Measurements from ENCODE around the gene CIROP. TPM values are rescaled to one million over a fixed set of nuclear protein-coding genes. Genes with fewer than 3 reads are reported as not detected.

Gene CIROP
- total and polyA plus RNA-seq, 2 donors (not counting 1 experiment from before 2014, with no cell fraction given), result 0.09 to 0.17 TPM

DNA sequence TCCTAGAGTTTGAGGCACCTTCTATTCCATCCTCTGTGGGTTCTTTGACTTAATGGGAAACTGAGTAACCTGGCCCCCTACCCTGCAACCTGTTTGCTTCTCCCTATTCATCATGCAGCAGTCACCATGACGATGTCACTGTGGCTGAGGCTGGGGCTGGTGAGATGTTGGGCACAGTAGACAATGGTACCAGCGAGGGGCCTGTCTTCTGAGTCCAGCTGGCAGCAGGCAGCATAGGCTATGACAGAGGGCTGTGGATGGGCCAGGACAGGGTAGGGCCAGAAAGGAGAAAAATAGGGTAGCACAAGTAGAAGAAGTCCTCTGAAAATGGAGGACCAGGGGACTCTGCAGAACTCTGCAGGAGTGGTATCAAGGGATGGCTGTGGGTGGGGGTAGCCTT, 2.0 kb downstream of the CIROP start:
- TF ChIP-seq, protein P1, sequence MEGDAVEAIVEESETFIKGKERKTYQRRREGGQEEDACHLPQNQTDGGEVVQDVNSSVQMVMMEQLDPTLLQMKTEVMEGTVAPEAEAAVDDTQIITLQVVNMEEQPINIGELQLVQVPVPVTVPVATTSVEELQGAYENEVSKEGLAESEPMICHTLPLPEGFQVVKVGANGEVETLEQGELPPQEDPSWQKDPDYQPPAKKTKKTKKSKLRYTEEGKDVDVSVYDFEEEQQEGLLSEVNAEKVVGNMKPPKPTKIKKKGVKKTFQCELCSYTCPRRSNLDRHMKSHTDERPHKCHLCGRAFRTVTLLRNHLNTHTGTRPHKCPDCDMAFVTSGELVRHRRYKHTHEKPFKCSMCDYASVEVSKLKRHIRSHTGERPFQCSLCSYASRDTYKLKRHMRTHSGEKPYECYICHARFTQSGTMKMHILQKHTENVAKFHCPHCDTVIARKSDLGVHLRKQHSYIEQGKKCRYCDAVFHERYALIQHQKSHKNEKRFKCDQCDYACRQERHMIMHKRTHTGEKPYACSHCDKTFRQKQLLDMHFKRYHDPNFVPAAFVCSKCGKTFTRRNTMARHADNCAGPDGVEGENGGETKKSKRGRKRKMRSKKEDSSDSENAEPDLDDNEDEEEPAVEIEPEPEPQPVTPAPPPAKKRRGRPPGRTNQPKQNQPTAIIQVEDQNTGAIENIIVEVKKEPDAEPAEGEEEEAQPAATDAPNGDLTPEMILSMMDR (conservative IDR thresholded peaks at IDR 0.05 in 1 of 2, IDR thresholded peaks at IDR 0.05 in 1 of 2; ENCODE audit: low read depth in 1 of 2, low read length in 2 of 2), result no peak
- no peak for TF ChIP-seq EZH2 (IDR thresholded peaks at IDR 0.05; ENCODE audit: low read length, missing control alignments)
- Histone ChIP-seq H3K4me3 (replicated peaks in 1 of 4; ENCODE audit: control extremely low read depth in 1 of 4, insufficient read depth in 1 of 4, low read depth in 3 of 4, low read length in 4 of 4) (no peak overlapping the region), H3K9ac (ENCODE audit: insufficient read depth, low read length) (no peak overlapping the region), H3K9me3 (ENCODE audit: control insufficient read depth, insufficient read depth, low read depth, low read length) (no peaks in the 10 kb centered on the region), H3K4me2 (ENCODE audit: extremely low read depth, insufficient read depth, low read length) (no peak overlapping the region), H2AFZ (ENCODE audit: low read length) (no peak overlapping the region), H3K27ac (ENCODE audit: insufficient read depth, low read length) (no peak overlapping the region), H4K20me1 (ENCODE audit: control insufficient read depth, extremely low read depth, insufficient read depth, low read length) (no peaks in the 10 kb centered on the region), H3K4me1 (ENCODE audit: control insufficient read depth, extremely low read depth, insufficient read depth, low read length) (no peaks in the 10 kb centered on the region), H3K27me3 (ENCODE audit: control insufficient read depth, insufficient read depth, low read length) (no peaks in the 10 kb centered on the region), H3K36me3 (ENCODE audit: control insufficient read depth, insufficient read depth, low read length) (peaks cover 2% of the 10 kb centered on the region), H3K79me2 (ENCODE audit: control insufficient read depth, insufficient read depth, low read length) (peaks cover 14% of the 10 kb centered on the region)
- DNase-seq (ENCODE audit: low read depth in 2 of 2), result no peak

DNA sequence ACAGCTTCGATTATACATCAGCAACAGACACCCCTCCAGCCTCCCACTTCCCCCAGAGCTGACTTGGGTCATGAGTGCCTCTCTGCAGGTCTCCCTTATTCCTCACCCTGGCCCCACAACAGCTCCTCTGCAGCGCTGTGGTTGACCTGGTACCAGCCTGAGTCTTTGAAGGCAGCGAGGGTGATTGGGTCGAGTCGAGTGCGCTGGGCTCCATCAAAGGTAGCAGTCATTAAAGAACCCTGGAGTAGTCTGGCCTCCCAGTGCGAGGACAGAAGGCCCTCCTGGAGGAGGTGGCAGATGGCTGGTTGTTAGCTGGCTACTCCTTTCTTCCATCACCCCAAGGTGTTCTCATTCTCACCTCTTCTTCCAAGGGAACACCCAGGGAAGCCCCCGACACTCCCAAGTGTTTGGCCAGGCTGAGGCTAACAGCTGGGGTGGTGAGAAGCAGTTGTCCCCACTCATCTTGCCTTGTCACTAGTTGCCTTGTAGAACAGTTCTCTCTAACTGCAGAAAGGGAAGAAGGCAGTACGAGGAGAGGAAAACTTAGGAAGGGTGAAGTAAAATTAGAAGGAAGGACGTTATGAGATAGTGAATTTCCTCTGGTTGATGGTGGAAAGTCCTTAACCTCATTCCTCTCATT, 2.7 kb downstream of the CIROP start:
- Histone ChIP-seq H3K36me3 (ENCODE audit: control insufficient read depth, insufficient read depth, low read length) (peaks cover 5% of the 10 kb centered on the region), H2AFZ (ENCODE audit: low read length) (no peak overlapping the region), H3K4me1 (ENCODE audit: control insufficient read depth, extremely low read depth, insufficient read depth, low read length) (no peaks in the 10 kb centered on the region), H3K27me3 (ENCODE audit: control insufficient read depth, insufficient read depth, low read length) (no peaks in the 10 kb centered on the region), H3K9ac (ENCODE audit: insufficient read depth, low read length) (no peak overlapping the region), H3K4me2 (ENCODE audit: extremely low read depth, insufficient read depth, low read length) (no peak overlapping the region), H3K27ac (ENCODE audit: insufficient read depth, low read length) (no peak overlapping the region), H4K20me1 (ENCODE audit: control insufficient read depth, extremely low read depth, insufficient read depth, low read length) (no peaks in the 10 kb centered on the region), H3K9me3 (ENCODE audit: control insufficient read depth, insufficient read depth, low read depth, low read length) (no peaks in the 10 kb centered on the region), H3K79me2 (ENCODE audit: control insufficient read depth, insufficient read depth, low read length) (peaks cover 21% of the 10 kb centered on the region), H3K4me3 (replicated peaks in 1 of 4; ENCODE audit: control extremely low read depth in 1 of 4, insufficient read depth in 1 of 4, low read depth in 3 of 4, low read length in 4 of 4) (no peak overlapping the region)
- TF ChIP-seq, protein P1 (conservative IDR thresholded peaks at IDR 0.05 in 1 of 2, IDR thresholded peaks at IDR 0.05 in 1 of 2; ENCODE audit: low read depth in 1 of 2, low read length in 2 of 2), result no peak
- TF ChIP-seq EZH2 (IDR thresholded peaks at IDR 0.05; ENCODE audit: low read length, missing control alignments), result no peak
- no peak for DNase-seq (ENCODE audit: low read depth in 2 of 2)

DNA sequence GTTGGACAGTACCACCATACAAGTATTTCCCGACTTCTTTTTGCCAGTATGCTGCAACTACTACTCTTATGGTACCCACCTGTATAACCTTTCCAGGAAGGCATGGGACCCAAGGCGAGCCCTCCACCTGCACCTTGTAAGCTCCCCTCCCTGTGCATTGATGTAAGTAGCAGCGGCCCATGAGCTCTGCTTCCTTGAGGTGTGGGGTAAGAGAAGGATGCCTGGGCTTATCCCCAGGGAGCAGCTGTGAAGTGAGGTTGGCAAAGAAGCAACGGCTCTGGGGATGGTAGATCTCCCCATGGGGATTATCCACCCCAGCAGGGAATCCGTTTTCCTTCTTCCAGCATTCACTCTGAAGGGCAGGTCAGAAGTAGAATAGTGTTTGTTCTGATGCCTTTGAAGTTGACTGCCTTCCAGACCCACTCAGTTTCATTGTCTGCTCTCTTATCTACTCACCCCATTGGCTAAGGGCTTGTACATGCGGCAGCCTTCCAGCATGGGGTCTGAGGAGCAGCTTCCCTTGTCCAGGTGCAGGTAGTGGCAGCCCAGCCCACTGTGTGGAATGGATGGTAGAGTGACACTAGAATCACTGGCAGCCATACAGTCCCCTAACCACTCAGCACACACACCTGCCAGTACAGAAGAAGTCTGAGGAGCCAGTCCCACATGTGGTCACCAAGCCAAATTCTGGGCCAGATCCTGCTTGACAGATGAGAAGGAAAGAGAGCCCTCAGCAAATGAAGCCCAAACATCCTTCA, 3.4 kb downstream of the CIROP start:
- TF ChIP-seq EZH2 (IDR thresholded peaks at IDR 0.05; ENCODE audit: low read length, missing control alignments), result no peak
- TF ChIP-seq, protein P1 (conservative IDR thresholded peaks at IDR 0.05 in 1 of 2, IDR thresholded peaks at IDR 0.05 in 1 of 2; ENCODE audit: low read depth in 1 of 2, low read length in 2 of 2), result no peak
- peaks cover 28% of the 10 kb centered on the region for H3K79me2 ChIP-seq (ENCODE audit: control insufficient read depth, insufficient read depth, low read length)
- H3K4me1 ChIP-seq (ENCODE audit: control insufficient read depth, extremely low read depth, insufficient read depth, low read length), result no peaks in the 10 kb centered on the region
- H3K4me2 ChIP-seq (ENCODE audit: extremely low read depth, insufficient read depth, low read length), result no peak overlapping the region
- H3K36me3 ChIP-seq (ENCODE audit: control insufficient read depth, insufficient read depth, low read length), result peaks cover 5% of the 10 kb centered on the region
- DNase-seq (ENCODE audit: low read depth in 2 of 2), result no peak
- no peak overlapping the region for H3K9ac ChIP-seq (ENCODE audit: insufficient read depth, low read length)
- no peaks in the 10 kb centered on the region for H3K27me3 ChIP-seq (ENCODE audit: control insufficient read depth, insufficient read depth, low read length)
- H3K4me3 ChIP-seq (replicated peaks in 1 of 4; ENCODE audit: control extremely low read depth in 1 of 4, insufficient read depth in 1 of 4, low read depth in 3 of 4, low read length in 4 of 4), result no peak overlapping the region
- H3K9me3 ChIP-seq (ENCODE audit: control insufficient read depth, insufficient read depth, low read depth, low read length), result no peaks in the 10 kb centered on the region
- no peaks in the 10 kb centered on the region for H4K20me1 ChIP-seq (ENCODE audit: control insufficient read depth, extremely low read depth, insufficient read depth, low read length)
- no peak overlapping the region for H3K27ac ChIP-seq (ENCODE audit: insufficient read depth, low read length)
- H2AFZ ChIP-seq (ENCODE audit: low read length), result no peak overlapping the region

Data from fibroblast of lung (primary cell).